Stimulated activated CD4-positive, alpha-beta T cell treated with anti-CD3 and anti-CD28 coated beads, Interleukin-4, amount 100 ng/mL, for 48 hours (primary cell): Measurements from ENCODE around the gene GIMAP6.
"Not testable (repeated sequence)": the region's sequence is repeated elsewhere in the genome, so short reads cannot be mapped to it uniquely, and the experiment has no call there.

Source experiments
- DNase-seq, 2 donors: peaks; one replicate each; pipeline ENCODE4 v3.0.0-alpha.2; 2020; ENCODE audit warnings: low read depth in 2 of 2

GIMAP6 gene

DNA sequence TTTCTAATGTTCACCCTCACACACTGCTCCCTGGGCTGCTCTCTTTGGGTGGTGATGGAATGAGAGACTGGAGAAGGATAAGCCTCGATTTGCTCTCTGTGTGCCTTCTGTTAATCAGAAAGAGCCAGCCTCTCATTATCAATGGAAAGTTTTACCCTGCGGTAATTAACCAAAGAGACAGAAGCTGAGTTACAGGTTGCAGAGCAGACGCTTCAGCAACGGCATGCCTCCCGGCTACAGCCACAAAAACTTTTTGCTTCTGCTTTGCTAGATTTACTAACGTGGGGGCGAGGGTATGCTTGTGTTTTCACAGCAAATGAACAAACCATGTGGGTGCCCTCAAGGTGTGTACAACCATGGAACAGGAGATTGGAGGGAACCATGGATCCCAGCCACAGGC lies 47.0 kb downstream of the GIMAP6 start:
- DNase-seq = no peak

- DNase-seq = no peak
Observed at GRCh38 chr7:150580638-150581394, 51.4 kb downstream of the GIMAP6 start.

DNA sequence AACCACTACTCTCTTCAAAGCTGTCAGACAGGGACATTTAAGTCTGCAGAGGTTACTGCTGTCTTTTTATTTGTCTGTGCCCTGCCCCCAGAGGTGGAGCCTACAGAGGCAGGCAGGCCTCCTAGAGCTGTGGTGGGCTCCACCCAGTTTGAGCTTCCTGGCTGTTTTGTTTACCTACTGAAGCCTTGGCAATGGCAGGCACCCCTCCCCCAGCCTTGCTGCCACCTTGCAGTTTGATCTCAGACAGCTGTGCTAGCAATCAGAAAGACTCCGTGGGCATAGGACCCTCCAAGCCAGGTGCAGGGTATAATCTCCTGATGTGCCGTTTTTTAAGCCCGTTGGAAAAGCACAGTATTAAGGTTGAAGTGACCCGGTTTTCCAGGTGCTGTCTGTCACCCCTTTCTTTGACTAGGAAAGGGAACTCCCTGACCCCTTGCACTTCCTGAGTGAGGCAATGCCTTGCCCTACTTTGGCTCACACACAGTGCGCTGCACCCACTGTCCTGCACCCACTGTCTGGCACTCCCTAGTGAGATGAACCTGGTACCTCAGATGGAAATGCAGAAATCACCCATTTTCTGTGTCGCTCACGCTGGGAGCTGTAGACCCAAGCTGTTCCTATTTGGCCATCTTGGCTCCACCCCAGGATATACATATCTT lies 52.1 kb downstream of the GIMAP6 start:
- DNase-seq = not testable (repeated sequence)
